ENCODE measurements around the gene SOHLH1. TPM values are rescaled to one million over a fixed set of nuclear protein-coding genes. Genes with fewer than 3 reads are reported as not detected.

Gene SOHLH1
- total and polyA plus RNA-seq, 2 of the 13 experiments (the other 11 are each of a cell fraction or from before 2014, with no cell fraction given) = 0.15 TPM

DNA sequence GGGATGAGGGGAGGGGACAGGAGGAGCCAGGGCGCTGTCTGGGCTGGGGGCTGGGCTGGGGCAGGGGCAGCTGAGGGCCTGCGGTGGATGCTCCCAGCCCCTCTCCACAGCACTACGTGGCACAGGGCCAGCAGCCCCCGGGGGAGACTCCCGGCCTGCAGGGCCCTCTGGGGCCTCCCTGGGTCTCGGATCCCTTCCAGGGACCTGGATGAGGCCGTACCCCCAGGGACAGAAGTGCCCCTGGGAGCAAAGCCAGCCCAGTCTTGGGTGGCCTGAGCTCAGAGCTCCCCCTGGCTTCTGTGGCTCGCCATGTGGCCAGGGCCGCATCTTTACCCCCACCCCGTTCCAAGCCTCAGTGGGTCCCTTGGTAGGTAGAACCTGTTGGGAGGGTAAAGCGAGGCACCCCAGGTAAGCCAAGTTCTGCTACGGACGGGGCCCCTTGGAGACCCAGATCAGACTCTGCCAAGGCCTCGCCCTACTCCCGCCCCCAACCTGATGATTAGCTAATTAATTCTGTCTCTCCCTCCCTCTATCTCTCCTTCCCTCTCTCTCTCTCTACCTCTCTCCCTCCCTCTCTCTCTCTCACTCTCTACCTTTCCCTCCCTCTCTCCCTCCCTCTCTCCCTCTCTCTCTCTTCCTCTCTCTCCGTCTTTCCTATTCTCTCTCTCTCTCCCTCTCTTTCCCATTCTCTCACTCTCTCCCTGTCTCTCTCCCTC lies 27.0 kb upstream of the SOHLH1 start:
- peaks cover 4% of the 10 kb centered on the region for H3K9me3 ChIP-seq (ENCODE audit: low read length)
- in situ Hi-C loops (cut with HindIII; ENCODE audit: extremely low pct_ligation_motif_present, low pct_unique_long_range_greater_than_20kb) = no loop called here
- ChIA-PET CTCF (ENCODE audit: low intra/inter-chr PET ratio, low total read pairs) (no interaction called here), POLR2A (no interaction called here)
- no peak overlapping the region for H3K4me2 ChIP-seq (ENCODE audit: low read depth, low read length)
- no peaks in the 10 kb centered on the region for H3K36me3 ChIP-seq (replicated peaks in 1 of 2; ENCODE audit: control insufficient read depth in 1 of 2, insufficient read depth in 2 of 2, low read length in 2 of 2)
- H3K4me1 ChIP-seq (ENCODE audit: insufficient read depth, low read length) = no peaks in the 10 kb centered on the region
- H3K27me3 ChIP-seq (ENCODE audit: control insufficient read depth in 1 of 2, insufficient read depth in 2 of 2, low read length in 2 of 2) = peaks cover 15 to 65% of the 10 kb centered on the region in 2 experiments; a peak in 4 of 5 replicates
- TF ChIP-seq CTCF (CRISPR knock-in tag; IDR thresholded peaks at IDR 0.05) (peak; percentile 28), BHLHE40 (IDR thresholded peaks at IDR 0.05; ENCODE audit: low read length) (no peak), FIP1L1 (IDR thresholded peaks at IDR 0.05; ENCODE audit: borderline replicate concordance, insufficient read depth, low read depth, low read length) (no peak), STAG1 (CRISPR knock-in tag; IDR thresholded peaks at IDR 0.05) (peak; percentile 13; the same call in 1 of the 2 replicates)
- intact Hi-C loops (cut with micrococcal nuclease; ENCODE audit: unreplicated experiment) = no loop called here
- BruUV-seq (replicated peaks) = no TSS peak
- FAIRE-seq = no peak
- peak; percentile 19; the same call in 1 of the 3 replicates for ATAC-seq
- no peak overlapping the region for H2AFZ ChIP-seq (ENCODE audit: low read length)
- H3K4me3 ChIP-seq (replicated peaks in 1 of 3; ENCODE audit: insufficient read depth in 1 of 3, low read depth in 2 of 3, low read length in 3 of 3) = no peak overlapping the region
- no peaks in the 10 kb centered on the region for H3K79me2 ChIP-seq (ENCODE audit: insufficient read depth, low read length)
- peaks cover 4% of the 10 kb centered on the region; the same call in 1 of the 2 replicates for H4K20me1 ChIP-seq (ENCODE audit: insufficient read depth, low read length)
- WGBS (ENCODE audit: low lambda C conversion rate) = 23% methylated on average over 8 of the region's 16 CpGs
- H3K9ac ChIP-seq (ENCODE audit: insufficient read depth, low read depth, low read length) = no peak overlapping the region
- no peak overlapping the region for H3K27ac ChIP-seq (ENCODE audit: extremely low read length, insufficient read depth, low read length)
- no peak for DNase-seq (ENCODE audit: low spot score)

- Histone ChIP-seq H3K9me3 (ENCODE audit: low read length) (no peaks in the 10 kb centered on the region), H3K4me1 (ENCODE audit: insufficient read depth, low read length) (no peaks in the 10 kb centered on the region), H3K4me3 (replicated peaks in 1 of 3; ENCODE audit: insufficient read depth in 1 of 3, low read depth in 2 of 3, low read length in 3 of 3) (no peak overlapping the region), H3K27ac (ENCODE audit: extremely low read length, insufficient read depth, low read length) (no peak overlapping the region), H3K9ac (ENCODE audit: insufficient read depth, low read depth, low read length) (no peak overlapping the region), H3K79me2 (ENCODE audit: insufficient read depth, low read length) (no peaks in the 10 kb centered on the region), H3K36me3 (replicated peaks in 1 of 2; ENCODE audit: control insufficient read depth in 1 of 2, insufficient read depth in 2 of 2, low read length in 2 of 2) (no peaks in the 10 kb centered on the region), H4K20me1 (ENCODE audit: insufficient read depth, low read length) (no peaks in the 10 kb centered on the region), H2AFZ (ENCODE audit: low read length) (no peak overlapping the region), H3K27me3 (ENCODE audit: control insufficient read depth in 1 of 2, insufficient read depth in 2 of 2, low read length in 2 of 2) (peaks cover 23 to 77% of the 10 kb centered on the region in 2 experiments; a peak in 4 of 5 replicates), H3K4me2 (ENCODE audit: low read depth, low read length) (no peak overlapping the region)
- WGBS (ENCODE audit: low lambda C conversion rate) = 2% methylated on average over 5 of the region's 16 CpGs
- no peak for FAIRE-seq
- POLR2A ChIA-PET = no interaction called here
- DNase-seq (ENCODE audit: low spot score) = no peak
- CTCF ChIA-PET (ENCODE audit: low intra/inter-chr PET ratio, low total read pairs) = no interaction called here
- no peak for ATAC-seq
- no TSS peak for BruUV-seq (replicated peaks)
- intact Hi-C loops (cut with micrococcal nuclease; ENCODE audit: unreplicated experiment) (no loop called here), in situ Hi-C loops (cut with HindIII; ENCODE audit: extremely low pct_ligation_motif_present, low pct_unique_long_range_greater_than_20kb) (no loop called here)
- TF ChIP-seq KDM4B (CRISPR knock-in tag; IDR thresholded peaks at IDR 0.05) (no peak), ZNF234 (CRISPR knock-in tag; conservative IDR thresholded peaks at IDR 0.05) (no peak), ZBTB20 (CRISPR knock-in tag; IDR thresholded peaks at IDR 0.05; ENCODE audit: borderline replicate concordance, low read depth) (no peak), KAT7 (CRISPR knock-in tag; IDR thresholded peaks at IDR 0.05; ENCODE audit: borderline replicate concordance) (no peak), ATM (IDR thresholded peaks at IDR 0.05; ENCODE audit: borderline replicate concordance) (no peak), GABPB1 (CRISPR knock-in tag; IDR thresholded peaks at IDR 0.05) (no peak), HDAC2 (CRISPR knock-in tag; IDR thresholded peaks at IDR 0.05) (no peak), ZNF431 (CRISPR knock-in tag; IDR thresholded peaks at IDR 0.05; ENCODE audit: borderline replicate concordance, low read depth) (no peak), ISL2 (CRISPR knock-in tag; IDR thresholded peaks at IDR 0.05) (no peak)
- TF ChIP-seq, protein P1, sequence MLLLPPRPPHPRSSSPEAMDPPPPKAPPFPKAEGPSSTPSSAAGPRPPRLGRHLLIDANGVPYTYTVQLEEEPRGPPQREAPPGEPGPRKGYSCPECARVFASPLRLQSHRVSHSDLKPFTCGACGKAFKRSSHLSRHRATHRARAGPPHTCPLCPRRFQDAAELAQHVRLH (CRISPR knock-in tag; IDR thresholded peaks at IDR 0.05; ENCODE audit: borderline replicate concordance, low read depth) = no peak
These were observed 25.0 kb upstream of the SOHLH1 start for GRCh38 chr9:135724186-135724787.

All from HepG2 (cell line).